DND-41 (cell line): ENCODE data around the gene SUMF1.

Experiments used
- EZH2 ChIP-seq: IDR thresholded peaks from 3 replicates; pipeline ENCODE4 v1.6.1; 2012; ENCODE audit warnings: borderline replicate concordance, low read depth, mild to moderate bottlenecking, moderate library complexity, low read length, inconsistent platforms; ENCODE audit not compliant: severe bottlenecking
- TF ChIP-seq, protein P1 (sequence below): IDR thresholded peaks from 2 replicates; pipeline ENCODE4 v1.5.1; 2012; ENCODE audit warnings: borderline replicate concordance, low read length, moderate library complexity, mild to moderate bottlenecking; ENCODE audit not compliant: poor library complexity, severe bottlenecking; ENCODE audit errors: extremely low read depth

- TF ChIP-seq, protein P1, sequence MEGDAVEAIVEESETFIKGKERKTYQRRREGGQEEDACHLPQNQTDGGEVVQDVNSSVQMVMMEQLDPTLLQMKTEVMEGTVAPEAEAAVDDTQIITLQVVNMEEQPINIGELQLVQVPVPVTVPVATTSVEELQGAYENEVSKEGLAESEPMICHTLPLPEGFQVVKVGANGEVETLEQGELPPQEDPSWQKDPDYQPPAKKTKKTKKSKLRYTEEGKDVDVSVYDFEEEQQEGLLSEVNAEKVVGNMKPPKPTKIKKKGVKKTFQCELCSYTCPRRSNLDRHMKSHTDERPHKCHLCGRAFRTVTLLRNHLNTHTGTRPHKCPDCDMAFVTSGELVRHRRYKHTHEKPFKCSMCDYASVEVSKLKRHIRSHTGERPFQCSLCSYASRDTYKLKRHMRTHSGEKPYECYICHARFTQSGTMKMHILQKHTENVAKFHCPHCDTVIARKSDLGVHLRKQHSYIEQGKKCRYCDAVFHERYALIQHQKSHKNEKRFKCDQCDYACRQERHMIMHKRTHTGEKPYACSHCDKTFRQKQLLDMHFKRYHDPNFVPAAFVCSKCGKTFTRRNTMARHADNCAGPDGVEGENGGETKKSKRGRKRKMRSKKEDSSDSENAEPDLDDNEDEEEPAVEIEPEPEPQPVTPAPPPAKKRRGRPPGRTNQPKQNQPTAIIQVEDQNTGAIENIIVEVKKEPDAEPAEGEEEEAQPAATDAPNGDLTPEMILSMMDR = no peak
- TF ChIP-seq EZH2 = no peak
Observed at GRCh38 chr3:4493014-4493940, 26.2 kb upstream of the SUMF1 start, which contains the start of gene ITPR1.
